ENCODE data around the gene IGFLR1.

IGFLR1 gene

GRCh38 chr19:35755550-35756376 lies 13.5 kb upstream of the IGFLR1 start:
- peak; percentile 55 for DNase-seq

- DNase-seq = no peak
Observed at GRCh38 chr19:35755131-35755549, 12.9 kb upstream of the IGFLR1 start.

GRCh38 chr19:35754370-35755130 lies 12.3 kb upstream of the IGFLR1 start:
- DNase-seq = no peak

DNA sequence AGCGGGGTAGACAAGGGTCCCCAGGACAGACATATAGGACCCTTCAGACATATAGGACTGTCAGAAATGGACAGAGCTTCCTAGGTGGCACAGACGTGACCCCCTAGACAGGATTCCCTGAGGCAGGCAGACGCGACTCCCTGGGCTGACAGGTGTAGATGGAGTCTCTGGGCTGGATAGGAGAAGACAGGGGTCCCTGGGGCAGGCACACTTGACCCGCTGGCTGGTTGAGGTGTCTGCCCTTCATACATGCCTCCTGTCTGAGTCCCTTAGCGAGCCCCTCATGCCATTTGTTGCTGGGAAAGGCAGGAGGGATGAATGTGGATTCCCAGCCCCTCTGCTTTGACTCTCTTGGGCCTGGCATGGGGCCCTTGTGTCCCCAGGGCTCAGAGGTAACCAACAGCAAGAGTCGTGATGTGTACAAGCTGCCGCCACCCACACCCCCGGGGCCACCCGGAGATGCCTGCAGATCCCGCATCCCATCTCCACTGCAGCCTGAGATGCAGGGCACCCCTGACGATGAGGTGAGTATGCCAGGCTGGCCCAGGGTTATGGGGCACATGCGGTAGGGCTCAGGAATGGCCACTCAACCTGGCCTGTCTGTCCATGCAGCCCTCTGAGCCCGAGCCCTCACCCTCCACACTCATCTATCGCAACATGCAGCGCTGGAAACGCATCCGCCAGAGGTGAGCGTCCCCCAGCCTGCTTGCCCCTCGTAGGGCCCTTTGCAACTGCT lies 11.6 kb upstream of the IGFLR1 start:
- DNase-seq = no peak

DNA sequence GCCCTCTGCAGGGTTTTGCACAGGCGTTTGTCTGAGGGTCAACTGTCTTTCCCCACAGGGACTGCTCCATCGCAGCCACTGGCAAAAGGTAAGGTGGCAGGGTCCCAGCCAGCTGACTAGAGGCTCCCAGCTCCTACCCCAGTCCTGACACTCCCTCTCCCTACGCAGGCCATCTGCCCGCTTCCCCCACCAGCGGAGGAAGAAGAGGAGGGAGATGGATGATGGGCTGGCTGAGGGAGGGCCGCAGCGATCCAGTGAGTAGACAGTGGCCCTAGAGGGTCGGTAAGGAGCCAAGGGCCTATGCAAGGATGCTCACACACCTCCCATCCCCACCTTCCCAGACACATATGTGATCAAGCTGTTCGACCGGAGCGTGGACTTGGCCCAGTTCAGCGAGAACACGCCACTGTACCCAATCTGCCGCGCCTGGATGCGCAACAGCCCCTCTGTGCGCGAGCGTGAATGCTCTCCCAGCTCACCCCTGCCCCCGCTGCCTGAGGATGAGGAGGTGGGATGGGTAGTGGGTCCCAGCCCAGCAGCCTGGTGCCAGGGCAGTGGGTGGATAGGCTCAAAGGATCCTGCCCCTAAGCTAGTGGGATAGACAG lies 10.6 kb upstream of the IGFLR1 start:
- no peak for DNase-seq

DNA sequence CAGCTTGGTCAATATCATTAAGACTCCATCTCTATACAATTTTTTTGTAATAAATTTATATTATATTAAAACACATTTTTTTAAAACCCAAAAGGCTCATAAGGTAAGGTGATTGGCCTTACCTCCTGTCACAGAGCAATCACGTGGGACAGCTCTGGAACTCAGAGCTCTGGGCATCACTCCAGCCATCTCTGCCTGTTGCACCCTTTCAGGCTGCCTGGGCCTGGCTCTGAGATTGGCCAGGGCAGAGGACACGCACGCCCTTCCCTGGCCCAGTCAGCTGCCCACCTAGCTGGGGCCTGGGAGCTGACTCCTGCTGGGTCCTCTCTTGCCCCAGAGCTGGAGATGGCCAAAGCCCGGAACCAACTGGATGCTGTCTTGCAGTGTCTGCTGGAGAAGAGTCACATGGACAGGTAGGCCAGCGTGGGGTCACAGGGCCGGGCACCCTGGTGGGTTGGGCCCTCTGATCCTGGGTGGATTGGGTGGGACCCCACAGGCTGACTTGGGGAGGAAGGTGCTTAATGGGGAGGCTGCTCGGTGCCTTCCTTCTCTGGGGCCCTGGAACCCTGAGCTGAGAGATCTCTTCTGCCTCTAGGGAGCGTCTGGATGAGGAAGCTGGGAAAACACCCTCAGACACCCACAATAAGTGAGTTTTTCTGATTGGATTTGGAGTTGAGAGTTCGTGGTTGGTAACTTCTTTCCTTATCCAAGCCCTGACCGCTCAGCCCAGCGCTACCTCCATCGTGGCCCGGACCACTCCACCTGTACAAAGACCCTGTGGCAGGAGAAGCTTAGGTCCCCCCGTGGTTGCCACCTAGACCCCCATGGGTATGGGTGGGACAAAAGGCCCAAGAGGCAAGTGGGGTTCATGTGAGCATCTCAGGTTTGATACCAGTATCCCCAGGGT lies 9.8 kb upstream of the IGFLR1 start:
- DNase-seq = no peak

DNA sequence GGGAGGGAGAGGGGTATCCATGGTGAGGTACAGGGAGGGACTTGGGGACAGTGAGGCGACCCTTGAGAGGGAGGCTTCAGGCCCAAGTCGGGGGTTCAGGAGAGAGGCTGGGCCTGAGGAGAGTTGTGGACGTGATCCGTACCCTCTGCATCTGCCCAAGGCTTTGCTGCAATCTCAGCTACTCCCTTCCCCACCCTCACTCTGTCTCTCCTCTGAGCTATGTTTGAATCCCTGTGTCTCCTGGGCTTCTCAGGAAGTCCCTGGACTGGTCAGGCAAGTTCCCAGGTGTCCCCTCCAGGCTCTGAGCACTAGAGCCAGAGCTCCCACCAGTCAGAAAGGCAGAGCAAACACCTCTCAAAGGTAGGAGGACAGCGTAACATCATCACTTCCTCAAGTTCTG lies 7.9 kb upstream of the IGFLR1 start:
- DNase-seq = no peak

DNA sequence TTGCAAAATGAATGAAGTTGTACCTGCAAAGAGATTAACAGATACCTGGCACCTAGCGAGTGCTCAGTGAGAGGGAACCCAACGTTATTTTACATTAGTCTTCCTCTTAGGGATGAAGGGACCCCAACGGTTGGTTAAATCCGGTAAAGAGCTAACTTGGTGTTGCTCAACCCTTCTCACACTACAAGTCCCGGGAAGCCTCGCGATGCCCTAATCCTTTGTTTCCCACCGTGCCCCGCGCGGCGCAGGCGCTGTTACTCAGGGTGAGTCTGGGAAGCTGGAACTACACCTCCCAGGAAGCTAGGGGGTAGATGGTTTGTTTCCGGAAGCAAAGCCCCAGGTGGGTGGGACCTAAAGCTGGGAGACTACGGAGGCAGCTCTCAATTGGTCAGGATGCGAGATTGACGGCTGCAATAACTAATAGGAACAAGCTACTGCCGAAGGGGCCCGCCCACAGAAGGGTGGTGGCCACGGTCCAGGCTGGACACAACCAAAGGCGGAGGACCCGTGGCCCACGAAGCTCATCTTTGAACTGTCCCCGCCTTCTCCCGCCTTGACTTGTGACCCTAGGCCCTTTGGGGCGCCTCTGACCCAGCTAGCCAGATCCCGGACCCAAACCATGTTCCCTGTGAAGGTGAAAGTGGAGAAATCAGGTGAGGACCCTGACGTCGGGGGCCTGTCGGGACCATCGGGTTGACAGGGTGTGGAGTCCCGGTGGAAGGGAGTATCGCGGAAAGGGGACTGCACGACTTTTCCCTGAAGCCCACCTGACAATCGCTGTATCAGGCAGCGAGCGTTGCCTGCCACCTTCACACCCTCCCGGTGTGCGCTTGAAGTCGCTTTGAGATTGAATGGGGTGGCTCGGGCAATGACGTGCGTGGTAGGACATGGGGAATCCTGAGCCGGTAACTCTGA lies 6.1 kb upstream of the IGFLR1 start, which contains the start of gene LIN37:
TSS of gene LIN37 (plus strand) at position 471 of the 915 bp plus-strand sequence. CDS start at position 620, 149 bp downstream.
- DNase-seq = peak; percentile 99

GRCh38 chr19:35746531-35746930 lies 4.3 kb upstream of the IGFLR1 start:
- no peak for DNase-seq

- DNase-seq = no peak
Observed at GRCh38 chr19:35746087-35746462, 3.8 kb upstream of the IGFLR1 start.

- DNase-seq = peak; percentile 95
Observed at GRCh38 chr19:35745328-35746086, 3.3 kb upstream of the IGFLR1 start, which contains the start of the genes PSENEN and U2AF1L4. Gene PSENEN, plus strand, starts transcription at chr19:35745651. Its CDS starts 280 bp downstream, at chr19:35745931. Gene U2AF1L4, minus strand, starts transcription at chr19:35745418. Its CDS starts 27 bp downstream, at chr19:35745391.

- DNase-seq = peak; percentile 95
Observed at GRCh38 chr19:35744430-35745327, 2.4 kb upstream of the IGFLR1 start.

DNA sequence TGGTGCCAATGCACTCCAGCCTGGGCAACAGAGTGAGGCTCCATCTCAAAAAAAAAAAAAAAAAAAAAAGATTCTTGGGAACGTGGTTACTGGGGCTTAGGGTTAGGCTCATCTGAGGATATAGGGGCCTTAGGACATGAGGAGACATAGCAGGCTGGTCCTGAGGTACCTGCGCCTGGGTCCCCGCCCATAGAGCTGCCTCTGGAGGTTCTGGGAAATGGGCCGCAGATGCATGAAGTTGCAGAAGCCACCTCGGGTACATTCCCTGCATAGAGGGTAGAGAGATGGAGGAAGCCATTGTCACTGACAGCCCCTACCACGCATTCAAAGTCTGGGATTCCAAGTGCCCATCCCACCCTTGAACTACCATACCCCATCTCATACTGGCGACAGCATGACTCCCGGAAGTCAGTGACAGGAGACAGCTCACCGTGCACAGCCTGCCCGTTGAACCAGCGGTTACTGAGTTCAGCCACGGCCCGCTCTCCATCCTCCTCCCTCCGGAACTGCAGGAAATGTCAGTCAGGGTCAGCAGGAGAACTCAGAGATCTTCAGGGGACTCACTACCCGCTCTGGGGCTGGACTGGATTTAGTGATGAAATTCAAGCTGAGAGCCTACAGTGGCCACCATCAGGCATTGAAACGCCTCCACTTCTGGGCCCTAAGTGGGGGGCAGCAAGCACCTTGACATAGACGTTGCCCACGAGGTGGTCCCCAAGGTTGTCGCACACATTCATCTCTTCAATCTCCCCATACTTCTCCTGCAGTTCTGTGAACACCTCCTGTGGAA lies 1.6 kb upstream of the IGFLR1 start:
- DNase-seq = no peak

GRCh38 chr19:35741203-35741515 lies 1.1 kb downstream of the IGFLR1 start:
- DNase-seq = no peak

- DNase-seq = peak; percentile 96
Observed at GRCh38 chr19:35740423-35741202, 1.6 kb downstream of the IGFLR1 start.

GRCh38 chr19:35740108-35740422 lies 2.2 kb downstream of the IGFLR1 start:
- no peak for DNase-seq

Measured in stimulated activated CD4-positive, alpha-beta T cell treated with anti-CD3 and anti-CD28 coated beads, Interleukin-4, amount 100 ng/mL, for 24 hours (primary cell).